ENCODE results near the gene BUD13. TPM values are rescaled to one million over a fixed set of nuclear protein-coding genes. Genes with fewer than 3 reads are reported as not detected.

Gene BUD13
- total and polyA plus RNA-seq, 2 experiments from 2014 or later, result 17.0 to 24.8 TPM

Other genes starting within 250 kb of the BUD13 start
- 52.0 and 96.7 TPM in 2 replicates for gene ZPR1, start 15.0 kb upstream of the BUD13 start, total RNA-seq (2014; rRNA removed; shearing (Covaris generic))
- 46.8 and 55.4 TPM in 2 replicates for gene ZPR1, start 15.0 kb upstream of the BUD13 start, polyA plus RNA-seq (2016; fragmentation: Nextera tagmentation; extraction: Ambion mirVana)
- 0.16 and 0.35 TPM in 2 replicates for gene APOA5, start 18.9 kb upstream of the BUD13 start, total RNA-seq (2014; rRNA removed; shearing (Covaris generic))
- gene APOA5, start 18.9 kb upstream of the BUD13 start, polyA plus RNA-seq (2016; fragmentation: Nextera tagmentation; extraction: Ambion mirVana), result 0.18 TPM in 1 of 2 replicates, not detected in the other
- gene APOA4, start 50.3 kb upstream of the BUD13 start, total RNA-seq (2014; rRNA removed; shearing (Covaris generic)), result not detected in 2 replicates
- gene APOA4, start 50.3 kb upstream of the BUD13 start, polyA plus RNA-seq (2016; fragmentation: Nextera tagmentation; extraction: Ambion mirVana), result not detected in 2 replicates
- gene APOC3, start 56.9 kb upstream of the BUD13 start, total RNA-seq (2014; rRNA removed; shearing (Covaris generic)), result not detected in 2 replicates
- not detected in 2 replicates for gene APOC3, start 56.9 kb upstream of the BUD13 start, polyA plus RNA-seq (2016; fragmentation: Nextera tagmentation; extraction: Ambion mirVana)
- not detected in 2 replicates for gene APOA1, start 64.6 kb upstream of the BUD13 start, total RNA-seq (2014; rRNA removed; shearing (Covaris generic))
- gene APOA1, start 64.6 kb upstream of the BUD13 start, polyA plus RNA-seq (2016; fragmentation: Nextera tagmentation; extraction: Ambion mirVana), result 0.60 and 1.2 TPM in 2 replicates